PC-9 (cell line): ENCODE data around the gene ZNF586. TPM values are rescaled to one million over a fixed set of nuclear protein-coding genes. Genes with fewer than 3 reads are reported as not detected.
"Not testable (repeated sequence)": the region's sequence is repeated elsewhere in the genome, so short reads cannot be mapped to it uniquely, and the experiment has no call there.

Experiments used
- BruUV-seq: library from RNA; stranded (reverse); fragments of 400-500 nt; replicated peaks from 2 replicates; lab custom pipeline; 2021; lab: Mats Ljungman, UMichigan
- CTCF ChIA-PET: fragments of 300-600 bp; sonication (Branson Sonifier 250); formaldehyde crosslinking; loops from one replicate; lab custom pipeline; 2022; ENCODE audit warnings: antibody characterized with exemption; lab: Charles Lee
- POLR2A ChIA-PET: fragments of 300-600 bp; sonication (Branson Sonifier 250); formaldehyde crosslinking; loops from one replicate; lab custom pipeline; 2022; ENCODE audit warnings: antibody characterized with exemption; ENCODE audit not compliant: unreplicated experiment; lab: Charles Lee
- DNase-seq, 2 experiments: peaks; one replicate each; pipeline versions ENCODE4 v3.0.0 to v3.0.0-alpha.2; 2015 to 2022; ENCODE audit warnings: mixed read lengths in 1 of 2
- H2AFZ ChIP-seq: fragments of 200-600 bp; sonication (generic); 2 replicates; pipeline ENCODE4 v1.8.1; 2017; ENCODE audit warnings: antibody characterized with exemption
- H3F3A ChIP-seq: fragments of 200-600 bp; sonication (generic); 2 replicates; pipeline ENCODE4 v1.8.1; 2017; ENCODE audit warnings: antibody characterized with exemption, mild to moderate bottlenecking, low read depth; ENCODE audit not compliant: insufficient read depth
- H3K27ac ChIP-seq: fragments of 200-600 bp; sonication (generic); 2 replicates; pipeline ENCODE4 v1.6.1; 2016; ENCODE audit warnings: mixed run types
- H3K27me3 ChIP-seq: fragments of 200-600 bp; sonication (generic); 2 replicates; pipeline ENCODE4 v1.6.1; 2016; ENCODE audit warnings: low read depth, mixed run types; ENCODE audit not compliant: insufficient read depth
- H3K36me3 ChIP-seq: fragments of 200-600 bp; sonication (generic); 2 replicates; pipeline ENCODE4 v1.6.1; 2016; ENCODE audit warnings: low read depth, mixed run types
- H3K4me1 ChIP-seq: fragments of 200-600 bp; sonication (generic); replicated peaks from 2 replicates; pipeline ENCODE4 v1.6.1; 2016; ENCODE audit warnings: mixed run types; ENCODE audit not compliant: insufficient read depth
- H3K4me2 ChIP-seq: fragments of 200-600 bp; sonication (generic); 2 replicates; pipeline ENCODE4 v1.6.1; 2017; ENCODE audit warnings: mixed run types
- H3K4me3 ChIP-seq: fragments of 200-600 bp; sonication (generic); 2 replicates; pipeline ENCODE4 v1.6.1; 2016; ENCODE audit warnings: mixed run types
- H3K79me2 ChIP-seq: fragments of 200-600 bp; sonication (generic); 2 replicates; pipeline ENCODE4 v1.6.1; 2017; ENCODE audit warnings: low read depth, mixed run types
- H3K9me2 ChIP-seq: fragments of 200-600 bp; sonication (generic); 2 replicates; pipeline ENCODE4 v1.8.1; 2017; ENCODE audit warnings: mild to moderate bottlenecking; ENCODE audit not compliant: insufficient read depth
- H3K9me3 ChIP-seq: fragments of 200-600 bp; sonication (generic); 2 replicates; pipeline ENCODE4 v1.8.1; 2016; ENCODE audit warnings: low read depth; ENCODE audit not compliant: insufficient read depth
- H4K20me1 ChIP-seq: fragments of 200-600 bp; sonication (generic); 2 replicates; pipeline ENCODE4 v1.8.1; 2017; ENCODE audit not compliant: insufficient read depth
- CTCF ChIP-seq: fragments of 200-600 bp; sonication (generic); conservative IDR thresholded peaks from 2 replicates; pipeline ENCODE4 v1.6.1; 2017; ENCODE audit warnings: mixed run types, antibody characterized with exemption, mild to moderate bottlenecking, moderate library complexity
- EZH2 ChIP-seq: fragments of 200-600 bp; sonication (generic); IDR thresholded peaks from 2 replicates; pipeline ENCODE4 v1.8.0; 2017; ENCODE audit warnings: antibody characterized with exemption, low read depth
- intact Hi-C: fragments of 100-400 bp; cut with micrococcal nuclease; formaldehyde crosslinking; loops from one replicate; pipeline ENCODE4 v1.10.0; 2022; ENCODE audit not compliant: unreplicated experiment
- total RNA-seq: library from RNA; stranded (reverse); gene quantifications from 2 replicates; pipeline ENCODE4 v1.2.3, GENCODE V29; 2021

Gene ZNF586
- total RNA-seq, 1 experiment from 2014 or later, result 21.3 TPM

- ChIA-PET POLR2A (interaction anchor here (0.5 to 1.3 kb wide), 4 partner anchors 11 to 443 kb away, joined by 3 to 28 read pairs (median 10); partner anchors contain the start of gene ZNF552), CTCF (no interaction called here)
- Histone ChIP-seq H3F3A (peaks cover 33% of the 10 kb centered on the region), H3K4me3 (peak overlapping the region; percentile 61), H3K9me2 (no peaks in the 10 kb centered on the region), H2AFZ (peak overlapping the region; percentile 74), H3K9me3 (no peaks in the 10 kb centered on the region), H3K36me3 (peaks cover 21% of the 10 kb centered on the region; the same call in 1 of the 2 replicates), H3K79me2 (peaks cover 16% of the 10 kb centered on the region; the same call in 1 of the 2 replicates), H4K20me1 (no peaks in the 10 kb centered on the region), H3K27me3 (no peaks in the 10 kb centered on the region), H3K27ac (peak overlapping the region; percentile 61), H3K4me2 (peak overlapping the region; percentile 82), H3K4me1 (peaks cover 30% of the 10 kb centered on the region)
- intact Hi-C loops, result loop anchor here (1.0 kb wide), 1 partner anchor 11 kb away; the partner anchor contains the start of gene ZNF552
- peak; percentile 53 to 64 for DNase-seq
- TF ChIP-seq EZH2 (no peak), CTCF (no peak)
- BruUV-seq, result TSS peak; percentile 19
Observed at GRCh38 chr19:57803594-57804325, 34.3 kb downstream of the ZNF586 start.

- DNase-seq, result no peak
- peaks cover 17% of the 10 kb centered on the region for H3F3A ChIP-seq
- H3K9me3 ChIP-seq, result no peaks in the 10 kb centered on the region
- H3K27ac ChIP-seq, result no peak overlapping the region
- POLR2A ChIA-PET, result no interaction called here
- no peaks in the 10 kb centered on the region for H3K9me2 ChIP-seq
- H3K27me3 ChIP-seq, result no peaks in the 10 kb centered on the region
- CTCF ChIA-PET, result no interaction called here
- H3K79me2 ChIP-seq, result peaks cover 13% of the 10 kb centered on the region; the same call in 1 of the 2 replicates
- intact Hi-C loops, result no loop called here
- BruUV-seq, result no TSS peak
- no peaks in the 10 kb centered on the region; the same call in 1 of the 2 replicates for H4K20me1 ChIP-seq
- peaks cover 29% of the 10 kb centered on the region; the same call in 1 of the 2 replicates for H3K36me3 ChIP-seq
- H2AFZ ChIP-seq, result no peak overlapping the region
- no peak overlapping the region for H3K4me2 ChIP-seq
- no peak for TF ChIP-seq CTCF
- no peak for TF ChIP-seq EZH2
- peaks cover 18% of the 10 kb centered on the region for H3K4me1 ChIP-seq
- H3K4me3 ChIP-seq, result no peak overlapping the region
Observed at GRCh38 chr19:57807541-57807940, 38.1 kb downstream of the ZNF586 start.

- H3K27me3 ChIP-seq, H3K4me2 ChIP-seq, H3K4me3 ChIP-seq, BruUV-seq, intact Hi-C loops, H3K9me3 ChIP-seq, CTCF ChIA-PET, H3K27ac ChIP-seq, POLR2A ChIA-PET, DNase-seq, H4K20me1 ChIP-seq, H3K9me2 ChIP-seq, H2AFZ ChIP-seq, H3F3A ChIP-seq: not testable (repeated sequence)
- H3K79me2 ChIP-seq, result peaks cover 22% of the 10 kb centered on the region
- H3K36me3 ChIP-seq, result peaks cover 35% of the 10 kb centered on the region; the same call in 1 of the 2 replicates
- peaks cover 16% of the 10 kb centered on the region for H3K4me1 ChIP-seq
Observed at GRCh38 chr19:57810410-57811295, 41.2 kb downstream of the ZNF586 start.
